ENCODE data around the gene PNP. TPM values are rescaled to one million over a fixed set of nuclear protein-coding genes. Genes with fewer than 3 reads are reported as not detected.

Gene PNP
- total and polyA plus RNA-seq, 4 donors = 22.9 to 156 (median 35.8) TPM

- no peak for TF ChIP-seq ZBTB33 (IDR thresholded peaks at IDR 0.05)
- no peak for TF ChIP-seq FOXA2 (IDR thresholded peaks at IDR 0.05)
- no peak for TF ChIP-seq FOXA1 (IDR thresholded peaks at IDR 0.05)
- no peak for TF ChIP-seq MAX (IDR thresholded peaks at IDR 0.05)
Observed at GRCh38 chr14:20477211-20477876, 8.1 kb downstream of the PNP start (continued).

- TF ChIP-seq ATF3 (IDR thresholded peaks at IDR 0.05) (no peak), GABPA (IDR thresholded peaks at IDR 0.05 in 1 of 2, conservative IDR thresholded peaks at IDR 0.05 in 1 of 2) (no peak), HNF4A (conservative IDR thresholded peaks at IDR 0.05) (no peak), RAD21 (IDR thresholded peaks at IDR 0.05) (no peak), YY1 (IDR thresholded peaks at IDR 0.05) (no peak), FOXA2 (IDR thresholded peaks at IDR 0.05) (no peak)
Observed at GRCh38 chr14:20478894-20479293, 9.7 kb downstream of the PNP start.

GRCh38 chr14:20482382-20482781 is 13.2 kb downstream of the PNP start:
- 89% methylated on average over 5 of the region's 5 CpGs for WGBS
- H3K9me3 ChIP-seq (ENCODE audit: control insufficient read depth in 4 of 4, low read length in 3 of 4) = no peaks in the 10 kb centered on the region

More at GRCh38 chr14:20478894-20479293, 9.7 kb downstream of the PNP start:
- H3K27me3 ChIP-seq (ENCODE audit: control insufficient read depth in 4 of 4, insufficient read depth in 4 of 4, low read length in 3 of 4) = no peaks in the 10 kb centered on the region
- no peak overlapping the region for H3K4me3 ChIP-seq (ENCODE audit: low read depth in 1 of 3, low read length in 3 of 3)
- WGBS = 96% methylated on average over 2 of the region's 2 CpGs
- DNase-seq (ENCODE audit: low spot score) = no peak
- H3K9ac ChIP-seq (ENCODE audit: low read depth in 1 of 2, low read length in 2 of 2) = no peak overlapping the region
- H3K27ac ChIP-seq (ENCODE audit: low read depth in 1 of 2, low read length in 2 of 2) = no peak overlapping the region
- H3K36me3 ChIP-seq (ENCODE audit: control insufficient read depth in 4 of 4, insufficient read depth in 3 of 4, low read depth in 1 of 4, low read length in 3 of 4) = peaks cover 3 to 35% (median 29%) of the 10 kb centered on the region in 4 donors
- H3K4me1 ChIP-seq (ENCODE audit: control insufficient read depth in 4 of 4, insufficient read depth in 4 of 4, low read length in 3 of 4) = peaks cover 0 to 12% (median 4%) of the 10 kb centered on the region in 4 donors
- H3K9me3 ChIP-seq (ENCODE audit: control insufficient read depth in 4 of 4, low read length in 3 of 4) = no peaks in the 10 kb centered on the region

More at GRCh38 chr14:20482382-20482781, 13.2 kb downstream of the PNP start:
- H3K36me3 ChIP-seq (ENCODE audit: control insufficient read depth in 4 of 4, insufficient read depth in 3 of 4, low read depth in 1 of 4, low read length in 3 of 4) = peaks cover 0 to 7% (median 3%) of the 10 kb centered on the region in 4 donors
- DNase-seq (ENCODE audit: low spot score) = no peak
- peaks cover 0 to 3% (median 1%) of the 10 kb centered on the region in 4 donors for H3K4me1 ChIP-seq (ENCODE audit: control insufficient read depth in 4 of 4, insufficient read depth in 4 of 4, low read length in 3 of 4)
- H3K27me3 ChIP-seq (ENCODE audit: control insufficient read depth in 4 of 4, insufficient read depth in 4 of 4, low read length in 3 of 4) = peaks cover 0 to 2% (median 0%) of the 10 kb centered on the region in 4 donors
- no peak overlapping the region for H3K27ac ChIP-seq (ENCODE audit: low read depth in 1 of 2, low read length in 2 of 2)
- no peak overlapping the region for H3K4me3 ChIP-seq (ENCODE audit: low read depth in 1 of 3, low read length in 3 of 3)
- no peak for TF ChIP-seq SP1 (IDR thresholded peaks at IDR 0.05)
- TF ChIP-seq FOXA2 (IDR thresholded peaks at IDR 0.05) = no peak
- TF ChIP-seq MAX (IDR thresholded peaks at IDR 0.05) = no peak
- TF ChIP-seq JUND (IDR thresholded peaks at IDR 0.05) = no peak
- no peak for TF ChIP-seq REST (IDR thresholded peaks at IDR 0.05)
- no peak for TF ChIP-seq NR2F2 (IDR thresholded peaks at IDR 0.05)
- no peak for TF ChIP-seq GABPA (IDR thresholded peaks at IDR 0.05 in 1 of 2, conservative IDR thresholded peaks at IDR 0.05 in 1 of 2)
- TF ChIP-seq EGR1 (IDR thresholded peaks at IDR 0.05; ENCODE audit: low read depth in 2 of 2) = no peak
- no peak for TF ChIP-seq CTCF (IDR thresholded peaks at IDR 0.05; ENCODE audit: low read depth, low read length, missing input control)
- TF ChIP-seq HNF4A (conservative IDR thresholded peaks at IDR 0.05) = no peak
- TF ChIP-seq RXRA (IDR thresholded peaks at IDR 0.05) = no peak
- TF ChIP-seq FOXA1 (IDR thresholded peaks at IDR 0.05) = no peak
- TF ChIP-seq TAF1 (conservative IDR thresholded peaks at IDR 0.05) = no peak
- no peak for TF ChIP-seq YY1 (IDR thresholded peaks at IDR 0.05)
- no peak for TF ChIP-seq RAD21 (IDR thresholded peaks at IDR 0.05)
- no peak for TF ChIP-seq HNF4G (IDR thresholded peaks at IDR 0.05)
- TF ChIP-seq ATF3 (IDR thresholded peaks at IDR 0.05) = no peak
- TF ChIP-seq ZBTB33 (IDR thresholded peaks at IDR 0.05) = no peak
- no peak overlapping the region for H3K9ac ChIP-seq (ENCODE audit: low read depth in 1 of 2, low read length in 2 of 2)

Data from liver (tissue), 9 donors.